H1 (cell line): ENCODE data around the gene KLF18.

Experiments used
- CHD2 ChIP-seq: IDR thresholded peaks from 2 replicates; pipeline ENCODE4 v1.6.1; 2012; ENCODE audit warnings: low read length, improper control_type of control experiment
- SRF ChIP-seq: IDR thresholded peaks from 2 replicates; pipeline ENCODE4 v1.6.1; 2011; ENCODE audit warnings: mild to moderate bottlenecking, low read depth, low read length, moderate library complexity
- TF ChIP-seq, protein P1 (sequence below), 3 experiments: IDR thresholded peaks; 1 replicate in 2 of 3; 2 replicates in 1 of 3; pipeline versions ENCODE4 v1.5.1 to v1.6.1; 2011; ENCODE audit warnings: low read length in 3 of 3, mild to moderate bottlenecking in 3 of 3, inconsistent platforms in 2 of 3, low read depth in 1 of 3, moderate library complexity in 1 of 3; ENCODE audit not compliant: insufficient read depth in 1 of 3; ENCODE audit errors: control extremely low read depth in 1 of 3

DNA sequence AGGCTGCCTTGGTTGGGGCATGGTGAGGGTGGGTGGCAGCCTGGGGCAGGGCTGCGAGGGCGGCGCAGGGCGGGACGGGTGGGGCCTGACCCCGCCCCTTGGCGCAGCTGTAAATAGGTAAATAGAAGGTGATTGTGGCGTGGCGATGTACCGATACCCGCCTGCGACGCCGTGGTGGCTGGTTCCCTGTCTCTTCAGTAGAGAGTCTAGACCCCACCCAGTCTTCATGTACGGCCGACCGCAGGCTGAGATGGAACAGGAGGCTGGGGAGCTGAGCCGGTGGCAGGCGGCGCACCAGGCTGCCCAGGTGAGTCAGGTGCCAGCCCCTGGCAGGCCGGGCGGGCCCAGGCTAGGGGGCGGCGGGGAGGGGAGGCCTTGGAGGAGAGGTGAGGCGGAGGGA lies 22.7 kb downstream of the KLF18 start, which contains the start of gene KLF17:
- no peak for TF ChIP-seq SRF
- TF ChIP-seq, protein P1, sequence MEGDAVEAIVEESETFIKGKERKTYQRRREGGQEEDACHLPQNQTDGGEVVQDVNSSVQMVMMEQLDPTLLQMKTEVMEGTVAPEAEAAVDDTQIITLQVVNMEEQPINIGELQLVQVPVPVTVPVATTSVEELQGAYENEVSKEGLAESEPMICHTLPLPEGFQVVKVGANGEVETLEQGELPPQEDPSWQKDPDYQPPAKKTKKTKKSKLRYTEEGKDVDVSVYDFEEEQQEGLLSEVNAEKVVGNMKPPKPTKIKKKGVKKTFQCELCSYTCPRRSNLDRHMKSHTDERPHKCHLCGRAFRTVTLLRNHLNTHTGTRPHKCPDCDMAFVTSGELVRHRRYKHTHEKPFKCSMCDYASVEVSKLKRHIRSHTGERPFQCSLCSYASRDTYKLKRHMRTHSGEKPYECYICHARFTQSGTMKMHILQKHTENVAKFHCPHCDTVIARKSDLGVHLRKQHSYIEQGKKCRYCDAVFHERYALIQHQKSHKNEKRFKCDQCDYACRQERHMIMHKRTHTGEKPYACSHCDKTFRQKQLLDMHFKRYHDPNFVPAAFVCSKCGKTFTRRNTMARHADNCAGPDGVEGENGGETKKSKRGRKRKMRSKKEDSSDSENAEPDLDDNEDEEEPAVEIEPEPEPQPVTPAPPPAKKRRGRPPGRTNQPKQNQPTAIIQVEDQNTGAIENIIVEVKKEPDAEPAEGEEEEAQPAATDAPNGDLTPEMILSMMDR (IDR thresholded peaks at IDR 0.05; ENCODE audit: control extremely low read depth in 1 of 3, insufficient read depth in 1 of 3, low read depth in 1 of 3, low read length in 3 of 3) = no peak
- TF ChIP-seq CHD2 = no peak
